DMS153 treated with DMSO at 0.1 percent for 48 hours (cell line): Measurements from ENCODE around the gene SLC19A1.
"Not testable (repeated sequence)": the region's sequence is repeated elsewhere in the genome, so short reads cannot be mapped to it uniquely, and the experiment has no call there.

ENCODE experiments used
- DNase-seq: peaks from one replicate; lab custom pipeline; 2025; ENCODE audit not compliant: unreplicated experiment; lab: John Stamatoyannopoulos, UW

The SLC19A1 gene

DNA sequence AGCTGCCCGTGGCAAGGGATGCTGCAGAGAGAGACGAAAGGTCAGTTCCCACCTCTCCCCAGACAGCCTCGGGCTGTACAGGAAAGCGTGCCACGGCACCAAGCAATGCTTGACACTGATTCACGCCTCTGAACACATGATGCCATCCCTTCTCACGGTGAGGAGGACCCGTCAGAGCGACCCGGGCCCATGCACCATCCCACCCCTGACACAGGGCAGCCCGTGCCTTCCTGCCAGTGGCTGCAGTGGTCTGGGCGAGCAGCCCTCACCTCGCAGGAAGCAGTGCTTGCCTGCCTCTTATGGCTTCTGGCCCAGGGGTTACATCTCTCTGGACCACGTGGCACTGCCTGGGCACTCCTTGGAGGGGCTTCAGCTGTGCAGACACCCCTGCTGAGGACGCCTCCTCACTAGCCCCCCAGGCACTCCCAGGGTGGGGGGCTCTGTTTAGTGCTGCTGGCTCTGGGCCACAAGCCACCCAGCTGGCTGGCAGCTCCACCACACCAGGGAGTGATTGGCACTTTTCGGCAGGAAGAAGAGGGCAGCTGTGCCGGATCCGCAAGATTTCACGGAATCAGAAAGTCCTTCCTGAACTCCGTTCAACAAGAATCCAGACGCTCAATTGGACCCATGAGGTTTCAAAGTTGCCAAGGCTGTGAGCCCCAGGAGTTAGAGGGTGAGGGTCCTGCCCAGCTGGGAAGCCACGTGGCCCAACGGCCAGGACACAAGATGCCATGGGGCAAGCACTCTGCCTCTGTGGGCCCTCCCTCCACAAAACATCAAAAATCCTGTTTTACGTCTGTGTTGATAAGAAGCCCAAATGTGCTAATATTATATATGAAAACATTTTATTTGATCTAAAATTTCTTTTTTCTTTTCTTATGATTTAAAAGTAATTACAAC lies 34.8 kb upstream of the SLC19A1 start:
- no peak for DNase-seq

DNA sequence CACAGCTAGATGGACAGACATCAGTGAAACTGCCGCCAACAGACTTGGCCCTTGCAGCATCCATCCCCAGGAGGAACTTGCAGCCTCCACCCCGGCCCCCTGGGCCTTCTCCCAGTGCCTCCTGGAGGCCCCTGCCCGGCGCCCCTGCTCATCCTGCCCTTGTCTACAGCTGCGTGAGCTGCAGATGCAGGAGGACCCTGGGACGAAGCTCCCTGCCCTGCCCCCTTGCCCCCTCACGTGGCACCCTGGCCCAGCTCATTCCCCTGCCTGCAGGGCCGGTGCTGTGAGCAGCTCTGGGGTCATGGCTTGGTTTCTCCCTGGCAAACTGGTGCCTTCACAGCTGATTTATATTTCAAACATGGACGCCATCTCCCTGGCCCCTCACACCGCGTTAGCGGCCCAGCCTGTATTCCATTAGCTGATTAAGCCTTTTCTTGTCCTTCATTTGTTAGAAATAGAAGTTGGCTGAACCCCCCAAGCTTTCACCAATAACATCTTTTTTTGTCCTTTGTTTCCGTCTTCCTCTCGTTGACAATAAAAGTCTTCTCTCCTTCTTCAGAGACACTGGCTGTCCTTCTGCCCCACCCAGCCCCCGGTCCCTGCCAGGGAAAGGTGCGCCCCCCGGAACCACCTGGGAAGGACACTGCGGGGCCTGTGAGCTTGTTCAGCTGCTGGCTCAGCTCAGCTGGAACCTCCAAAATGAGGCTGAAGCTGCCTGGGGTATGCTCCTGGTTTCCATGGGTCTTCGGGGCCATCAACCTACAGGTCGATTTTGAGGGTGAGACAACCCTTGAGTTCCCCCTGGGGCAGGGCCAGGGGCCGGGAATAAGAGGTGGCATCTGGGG lies 34.0 kb upstream of the SLC19A1 start:
- DNase-seq: no peak

DNA sequence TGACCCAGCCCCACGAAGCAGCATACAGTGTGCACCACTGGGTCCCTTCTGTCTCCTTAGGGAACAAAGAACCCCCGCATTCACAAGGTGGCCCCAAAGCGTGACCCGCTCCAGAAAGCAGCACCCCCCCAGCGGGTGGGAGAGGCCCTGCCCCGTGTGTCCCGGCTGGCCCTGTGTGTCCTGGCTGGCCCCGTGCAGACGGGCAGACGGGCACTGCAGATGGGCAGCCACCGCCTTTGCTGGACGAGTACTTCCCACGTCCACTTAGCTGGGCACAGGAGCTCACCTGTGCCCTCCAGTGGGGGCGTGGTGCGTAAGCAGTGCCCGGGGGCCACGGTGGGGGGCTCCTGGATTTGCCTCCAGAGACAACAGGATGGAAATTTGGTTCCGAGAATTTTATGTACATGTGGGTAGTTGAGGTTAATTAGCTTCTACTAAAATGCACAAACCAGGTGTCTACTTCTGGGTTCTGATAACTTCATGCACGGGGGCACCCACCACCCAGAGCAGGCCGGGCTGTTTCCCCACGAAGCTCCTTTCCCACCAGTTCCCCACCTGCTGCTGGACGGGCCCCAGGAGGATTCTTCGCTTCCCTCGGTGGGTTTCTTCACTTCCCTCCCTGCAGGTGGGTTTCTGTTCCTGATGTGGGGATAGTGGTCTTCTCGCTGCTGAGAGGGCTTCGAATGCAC lies 33.2 kb upstream of the SLC19A1 start:
- no peak for DNase-seq

DNA sequence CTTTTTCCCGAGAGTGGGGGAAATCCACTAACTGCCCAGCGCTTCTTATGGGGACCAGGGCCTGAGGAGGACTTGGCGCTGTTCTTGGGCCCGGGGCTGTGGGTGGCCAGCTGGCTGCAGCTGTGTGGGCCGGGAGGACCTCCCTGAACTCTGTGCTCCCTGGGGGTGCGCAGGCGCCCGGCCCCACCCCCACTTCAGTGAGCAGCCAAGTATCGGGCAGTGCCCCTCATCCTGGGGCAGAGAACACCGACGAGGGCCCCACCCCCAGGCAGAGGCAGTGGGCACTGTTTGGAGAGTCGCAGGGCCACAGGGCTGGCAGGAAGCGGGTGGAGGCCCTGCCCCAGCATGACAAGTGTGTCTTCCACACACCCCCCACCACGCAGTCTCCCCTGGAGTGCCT lies 32.5 kb upstream of the SLC19A1 start:
- no peak for DNase-seq

DNA sequence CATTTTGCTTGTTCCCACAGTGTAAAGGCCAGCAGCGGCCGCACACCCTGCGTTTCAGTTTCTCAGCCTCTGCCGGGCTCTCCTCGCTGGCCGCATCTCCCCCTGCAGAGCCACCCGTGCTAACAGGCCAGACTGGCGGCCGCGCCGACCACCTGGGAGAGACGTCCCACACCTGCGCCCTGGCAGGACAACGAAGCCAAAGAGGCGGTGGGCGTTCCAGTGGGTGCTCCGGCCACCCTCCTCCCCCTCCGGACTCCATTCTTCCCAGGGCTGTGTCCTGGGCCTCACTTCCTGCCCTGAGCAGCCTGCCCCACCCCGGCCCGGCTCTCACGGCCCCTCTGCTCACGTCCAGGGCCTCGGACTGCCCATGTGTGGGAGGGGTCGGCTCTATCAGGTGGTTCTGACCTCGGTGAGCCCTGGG lies 31.9 kb upstream of the SLC19A1 start:
- DNase-seq: no peak

DNA sequence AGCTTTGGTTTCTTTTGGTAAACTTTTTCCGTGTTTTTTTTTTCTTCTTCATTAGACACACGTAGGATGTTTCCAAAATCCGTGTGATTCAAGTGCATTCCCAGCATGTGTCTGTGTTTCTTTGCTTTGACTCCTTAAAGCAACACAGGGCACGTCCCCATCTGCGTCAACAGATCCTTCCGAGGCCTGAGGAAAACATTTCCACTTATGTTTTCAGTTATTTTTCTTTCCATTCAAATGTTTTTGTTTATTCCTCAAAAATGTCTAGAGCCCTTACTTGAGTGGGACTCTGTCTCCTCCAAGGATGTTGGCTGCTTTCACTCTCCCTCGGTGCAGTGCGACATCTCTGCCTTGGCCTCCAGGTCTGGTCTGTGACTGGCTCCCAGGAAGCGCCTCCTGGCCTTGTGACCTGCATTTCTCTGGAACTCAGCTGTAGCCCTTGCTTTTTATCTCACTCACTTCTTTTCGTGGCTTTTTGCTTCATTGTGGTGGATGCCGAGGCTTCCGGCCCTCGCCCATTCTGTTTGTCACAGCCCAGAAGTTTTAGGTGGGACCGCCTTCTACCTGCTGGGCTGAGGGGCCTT lies 31.3 kb upstream of the SLC19A1 start:
- DNase-seq: no peak

DNA sequence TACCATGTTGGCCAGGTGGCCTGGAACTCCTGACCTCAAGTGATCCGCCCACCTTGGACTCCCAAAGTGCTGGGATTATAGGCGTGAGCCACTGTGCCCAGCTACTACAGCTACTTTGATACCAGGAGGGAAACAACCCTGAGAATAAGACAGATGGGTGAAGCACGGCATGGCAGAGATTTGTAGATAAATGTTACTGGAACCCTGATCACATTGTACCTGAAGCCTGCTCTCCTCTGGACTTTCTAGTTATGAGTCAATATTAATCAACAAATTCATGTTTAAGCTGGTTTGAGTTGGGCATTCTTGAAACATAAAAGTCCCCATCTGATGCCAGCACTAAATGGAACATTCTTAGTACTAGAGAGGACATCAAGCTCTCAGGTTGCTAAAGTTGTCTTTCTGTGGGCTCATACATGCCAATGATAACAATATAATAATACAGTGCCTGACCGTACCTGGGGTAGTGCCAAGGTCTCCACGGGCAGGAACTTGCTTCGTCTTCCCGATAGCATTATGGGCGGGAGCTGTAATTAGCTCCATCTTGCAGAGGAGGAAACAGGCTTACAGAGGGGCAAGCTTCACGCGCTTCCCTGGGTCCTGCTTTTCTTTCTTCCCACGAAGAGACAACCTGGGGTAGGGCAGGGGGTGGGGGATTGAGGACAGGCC lies 30.7 kb upstream of the SLC19A1 start:
- no peak for DNase-seq

DNA sequence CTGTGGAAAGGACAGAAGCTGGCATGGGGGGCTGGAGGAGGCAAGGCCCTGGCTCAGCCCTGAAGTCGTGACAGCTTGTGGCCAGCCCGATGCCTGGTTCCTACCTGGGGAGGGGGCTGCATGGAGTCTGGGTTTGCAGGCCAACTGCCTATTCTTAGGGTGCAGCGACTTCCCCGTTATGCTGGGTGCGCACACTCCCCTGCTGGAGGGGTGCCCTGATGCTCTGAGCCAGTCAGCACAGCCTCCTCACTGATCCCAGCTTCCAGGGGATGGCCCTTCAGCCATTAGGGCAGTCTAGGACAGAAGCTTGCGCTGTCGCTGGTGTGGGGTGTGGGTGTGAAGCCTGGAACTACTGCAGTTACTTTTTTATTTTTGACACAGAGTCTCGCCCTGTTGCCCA lies 30.0 kb upstream of the SLC19A1 start:
- DNase-seq: no peak

DNA sequence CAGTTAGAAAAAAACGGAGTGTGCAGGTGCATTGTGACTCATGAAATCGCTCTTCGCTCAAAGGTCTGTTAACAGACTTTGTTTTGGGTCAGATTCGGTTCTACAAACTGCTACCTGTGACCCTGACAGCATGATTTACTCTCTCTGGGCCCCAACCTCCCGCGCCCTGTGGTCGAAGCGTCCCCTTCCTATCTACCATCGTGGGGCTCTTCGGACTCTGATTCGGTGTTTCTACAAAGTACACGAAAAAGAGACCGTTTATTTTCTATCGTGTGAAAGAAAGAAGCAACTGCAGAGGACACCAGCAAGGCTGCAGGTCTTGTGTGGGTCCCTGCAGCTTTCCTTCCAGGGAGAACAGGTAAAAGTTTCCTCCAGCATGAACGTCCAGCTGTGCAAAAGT lies 29.4 kb upstream of the SLC19A1 start:
- no peak for DNase-seq

DNA sequence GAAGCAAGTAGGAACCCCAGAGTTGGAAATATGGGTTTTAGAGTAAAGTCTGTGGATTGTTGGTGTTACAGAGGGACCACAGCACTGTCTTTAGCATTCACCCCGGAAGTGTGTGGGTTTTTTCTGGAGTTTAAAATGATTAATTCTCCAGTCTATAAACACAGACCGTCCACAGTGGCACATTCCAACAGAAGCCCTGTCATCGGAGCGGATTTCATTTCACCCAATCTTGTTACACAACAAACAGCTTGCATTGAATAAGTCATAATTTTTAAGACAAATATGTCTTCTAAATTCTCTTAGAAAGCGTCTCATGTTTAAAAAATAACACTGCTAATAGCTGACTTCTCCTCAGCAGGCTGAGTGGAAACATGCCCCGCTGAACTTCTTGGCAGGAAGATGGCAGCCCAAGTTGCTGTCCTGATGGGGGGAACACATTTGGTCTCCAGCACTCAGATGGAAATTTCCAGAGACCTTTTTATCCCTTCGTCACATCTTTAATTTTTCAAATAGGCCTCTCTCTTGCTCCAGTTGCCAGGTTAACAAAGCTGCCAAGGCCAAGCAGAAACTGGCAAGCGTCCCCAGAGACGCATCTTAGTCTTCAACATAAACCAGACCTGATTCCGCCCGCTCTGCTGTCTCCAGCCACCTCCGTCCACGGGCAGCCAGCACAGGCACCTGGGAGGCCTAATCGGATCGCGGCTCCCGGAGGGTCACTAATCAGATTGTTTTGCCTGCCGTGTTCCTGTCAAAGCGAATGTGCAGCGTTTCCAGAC lies 28.8 kb upstream of the SLC19A1 start:
- no peak for DNase-seq

DNA sequence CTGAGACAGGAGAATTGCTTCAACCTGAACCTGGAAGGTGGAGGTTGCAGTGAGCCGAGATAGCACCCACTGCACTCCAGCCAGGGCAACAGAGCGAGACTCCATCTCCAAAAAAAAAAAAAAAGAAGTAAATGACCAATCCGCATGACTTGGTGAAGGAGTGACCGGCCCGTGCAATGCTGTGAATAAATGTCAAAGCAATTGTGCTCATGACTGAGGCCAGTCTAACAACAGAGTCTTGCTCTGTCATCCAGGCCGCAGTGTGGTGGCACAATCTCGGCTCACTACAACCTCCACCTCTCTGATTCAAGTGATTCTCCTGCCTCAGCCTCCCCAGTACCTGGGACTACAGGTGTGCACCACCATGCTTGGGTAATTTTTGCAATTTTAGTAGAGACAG lies 27.8 kb upstream of the SLC19A1 start:
- DNase-seq: no peak

DNA sequence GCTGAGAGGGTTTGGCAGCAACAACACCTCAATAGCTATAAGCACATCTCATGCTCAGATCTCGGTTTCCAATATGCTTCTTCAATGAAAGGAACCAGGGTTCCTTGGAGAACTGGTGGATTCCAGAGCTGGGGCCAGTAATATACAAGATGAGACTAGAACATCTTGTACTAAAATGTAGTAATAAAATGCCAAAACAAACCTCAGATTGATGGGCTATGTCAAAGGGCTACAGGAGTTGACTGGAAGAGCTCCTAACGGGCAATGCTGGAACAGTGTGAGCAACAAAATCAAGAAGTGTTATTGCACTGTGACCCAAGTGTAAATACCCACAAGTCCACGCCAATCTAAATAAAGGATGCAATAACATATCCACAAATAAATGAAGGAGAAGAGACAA lies 26.1 kb upstream of the SLC19A1 start:
- no peak for DNase-seq

DNA sequence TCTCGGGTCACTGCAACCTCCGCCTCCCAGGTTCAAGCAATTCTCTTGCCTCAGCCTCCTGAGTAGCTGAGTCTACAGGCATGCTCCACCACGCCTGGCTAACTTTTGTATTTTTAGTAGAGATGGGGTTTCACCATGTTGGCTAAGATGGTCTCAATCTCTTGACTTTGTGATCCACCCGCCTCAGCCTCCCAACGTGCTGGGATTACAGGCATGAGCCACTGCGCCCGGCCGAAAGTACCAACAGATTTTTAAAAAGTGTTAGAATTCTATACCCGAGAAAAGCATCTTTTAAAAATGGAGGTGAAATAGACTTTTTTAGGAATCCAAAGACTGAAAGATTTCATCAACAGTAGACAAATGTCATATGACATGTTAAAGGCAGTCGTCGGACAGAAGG lies 21.9 kb upstream of the SLC19A1 start:
- not testable (repeated sequence) for DNase-seq

DNA sequence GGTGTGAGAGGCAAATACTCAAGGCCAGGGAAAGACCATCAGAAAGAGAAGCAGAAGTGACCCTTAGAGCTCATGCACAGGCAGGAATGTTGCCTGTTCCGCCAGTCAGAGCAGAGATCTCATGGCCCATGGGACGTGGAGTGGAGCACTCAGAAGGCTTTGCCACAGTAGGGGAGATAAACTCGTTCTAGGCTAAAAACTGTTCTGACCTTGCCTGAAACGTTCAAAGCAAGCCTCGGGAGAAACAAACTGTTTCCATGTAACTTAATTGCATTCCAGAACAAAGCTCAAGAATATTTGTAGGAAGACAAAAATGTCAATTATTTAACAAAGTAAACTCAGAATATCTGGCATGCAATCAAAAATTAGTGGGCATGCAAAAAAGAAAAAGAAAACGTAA lies 20.7 kb upstream of the SLC19A1 start:
- no peak for DNase-seq

DNA sequence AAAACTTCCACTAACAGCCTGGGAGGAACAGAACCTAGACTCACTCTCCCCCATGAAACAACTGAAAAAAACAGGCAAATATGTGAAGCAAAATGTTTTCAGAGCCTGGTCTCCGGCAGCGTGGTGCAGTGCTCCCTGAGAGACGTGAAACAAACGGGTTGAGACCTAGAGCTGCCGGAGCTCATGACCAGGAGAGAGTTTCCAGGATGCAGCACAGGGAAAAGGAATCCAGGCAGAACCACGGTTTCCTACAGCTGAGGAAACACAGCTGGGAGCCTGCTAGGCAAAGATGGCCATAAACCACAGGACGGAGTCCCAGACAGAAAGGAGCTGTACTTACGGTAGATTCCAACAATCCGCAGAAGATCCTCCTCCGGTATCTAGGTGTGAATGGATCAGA lies 20.2 kb upstream of the SLC19A1 start:
- DNase-seq: no peak

DNA sequence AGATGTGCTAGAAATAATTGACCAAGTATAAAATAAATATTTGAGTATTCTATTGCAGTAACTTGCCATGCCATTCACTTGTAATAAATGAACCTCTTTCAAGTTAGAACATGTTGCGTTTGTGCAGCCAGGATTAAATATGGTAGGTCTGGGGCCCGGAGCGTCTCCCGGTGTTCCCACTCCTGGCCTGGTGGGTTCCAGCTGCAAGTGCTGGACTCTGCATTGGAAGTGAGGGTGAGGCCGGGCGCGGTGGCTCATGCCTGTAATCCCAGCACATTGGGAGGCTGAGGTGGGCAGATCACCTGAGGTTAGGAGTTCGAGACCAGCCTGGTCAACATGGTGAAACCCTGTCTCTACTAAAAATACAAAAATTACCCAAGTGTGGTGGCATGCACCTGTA lies 19.0 kb upstream of the SLC19A1 start:
- not testable (repeated sequence) for DNase-seq

DNA sequence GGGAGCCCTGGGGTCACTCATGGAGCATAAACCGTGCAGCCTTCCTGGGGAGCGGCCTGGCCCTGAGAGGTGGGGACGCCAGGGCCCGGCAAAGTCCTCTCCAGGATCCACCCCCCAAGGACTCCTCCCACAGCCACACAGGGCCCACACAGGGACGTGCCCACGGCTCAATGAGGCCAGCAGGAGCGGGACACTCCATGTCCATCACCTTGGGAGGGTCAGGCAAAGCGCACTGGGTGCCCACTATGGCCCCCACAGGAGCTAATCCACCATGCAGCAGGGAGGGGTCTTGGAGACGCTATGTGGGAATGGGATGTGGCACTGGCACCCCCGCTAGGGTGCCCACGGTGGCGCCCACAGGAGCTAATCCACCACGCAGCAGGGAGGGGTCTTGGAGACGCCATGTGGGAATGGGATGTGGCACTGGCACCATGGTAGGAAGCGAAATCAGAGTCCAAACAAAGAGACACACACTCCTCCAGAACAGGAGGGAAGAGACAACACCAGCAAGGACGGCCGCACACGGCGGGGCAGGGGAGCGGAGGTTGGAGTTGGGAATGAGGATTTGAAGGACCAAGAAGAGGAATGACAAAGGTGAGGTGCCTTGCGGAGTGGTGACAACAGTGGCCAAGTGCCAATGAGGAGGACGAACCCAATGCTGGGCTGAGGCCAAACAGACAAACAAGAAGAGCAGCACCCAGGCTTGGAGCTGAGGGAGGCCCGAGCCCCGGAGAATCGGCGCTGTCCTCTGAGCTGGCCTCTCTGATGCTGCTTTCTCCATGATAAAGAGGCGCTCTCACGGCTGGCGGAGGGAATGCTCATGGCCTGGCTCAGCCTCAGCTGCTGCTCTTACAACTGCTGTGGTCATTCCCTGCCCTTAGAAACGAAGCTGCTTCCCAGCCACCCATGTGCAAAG lies 18.1 kb upstream of the SLC19A1 start:
- DNase-seq: no peak

DNA sequence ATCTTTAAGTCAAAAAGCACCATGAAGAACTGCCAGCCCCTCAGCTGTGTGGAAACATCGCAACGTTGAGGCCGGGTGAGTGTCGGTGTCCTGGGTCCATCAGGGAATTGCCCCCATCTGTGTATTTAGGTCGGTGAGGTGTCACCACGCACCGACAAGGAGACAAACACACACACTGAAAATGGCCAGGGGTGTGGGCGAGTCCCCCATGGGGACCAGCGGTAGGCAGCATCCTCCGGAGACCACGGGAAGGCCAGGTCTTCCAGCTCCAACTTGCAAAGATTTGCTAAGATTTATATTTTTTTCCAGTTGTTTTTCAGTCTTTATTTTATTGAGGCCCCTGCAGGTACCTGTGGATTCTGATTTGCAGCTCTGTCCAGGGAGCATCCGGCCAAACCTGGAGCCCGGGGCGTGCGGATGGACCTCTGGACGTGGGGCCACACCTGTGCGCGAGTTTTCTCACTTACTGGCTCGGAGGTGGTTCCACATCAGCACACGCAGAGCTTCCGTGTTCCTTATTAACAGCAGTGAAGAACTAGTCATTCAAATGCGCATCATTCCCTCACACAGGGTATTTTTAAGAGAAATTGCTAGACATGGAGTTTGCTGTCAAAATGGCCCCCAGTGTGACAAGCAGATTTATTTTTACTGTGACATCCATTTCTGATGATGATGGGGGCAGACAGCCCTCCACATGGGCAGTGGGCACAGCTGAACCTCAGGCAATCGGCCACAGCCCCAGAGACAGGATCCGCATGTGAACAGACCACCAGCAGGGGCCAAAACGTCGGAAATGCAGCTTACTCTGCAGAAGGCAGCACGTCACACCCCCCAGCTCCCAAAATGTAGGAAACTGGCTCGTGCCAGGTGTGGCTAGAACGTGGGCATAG lies 17.2 kb upstream of the SLC19A1 start:
- no peak for DNase-seq
